GM23338 (cell line): ENCODE results near the gene CD2.
A peak's percentile ranks its signal among the peaks of the same experiment; 100 is the strongest.

Source experiments
- CREB1 ChIP-seq: fragments of 250-450 bp; sonication (Bioruptor Pico); IDR thresholded peaks from 2 replicates; pipeline ENCODE4 v1.5.0; 2020; ENCODE audit warnings: low read depth, mild to moderate bottlenecking, moderate library complexity
- EZH2 ChIP-seq: fragments of 200-600 bp; sonication (generic); IDR thresholded peaks from one replicate; pipeline ENCODE4 v1.8.0; 2017; ENCODE audit warnings: antibody characterized with exemption, mild to moderate bottlenecking, low read depth; ENCODE audit not compliant: unreplicated experiment
- EZH2phosphoT487 ChIP-seq: fragments of 200-600 bp; sonication (generic); IDR thresholded peaks from one replicate; pipeline ENCODE4 v1.8.1; 2018; ENCODE audit warnings: antibody characterized with exemption; ENCODE audit not compliant: unreplicated experiment
- JUNB ChIP-seq: IDR thresholded peaks from one replicate; pipeline ENCODE4 v1.6.1; 2016; ENCODE audit warnings: antibody characterized with exemption; ENCODE audit not compliant: unreplicated experiment
- POLR2AphosphoS5 ChIP-seq: IDR thresholded peaks from 2 replicates; pipeline ENCODE4 v1.6.1; 2016; ENCODE audit warnings: antibody characterized with exemption, low read depth
- ZNF331 ChIP-seq: fragments of 250-450 bp; sonication (Bioruptor Pico); IDR thresholded peaks from 2 replicates; pipeline ENCODE4 v1.5.0; 2020; ENCODE audit warnings: low read depth, mild to moderate bottlenecking, moderate library complexity
- TF ChIP-seq, protein P1 (sequence below), 2 experiments: fragments of 200-600 bp in 1 of 2; sonication (generic) in 1 of 2; conservative IDR thresholded peaks; 2 replicates each; pipeline versions ENCODE4 v1.5.1 to v1.6.1; 2016 to 2017; ENCODE audit warnings: antibody characterized with exemption in 2 of 2, low read depth in 2 of 2, mild to moderate bottlenecking in 2 of 2, moderate library complexity in 1 of 2
- TF ChIP-seq, protein P2 (sequence below): IDR thresholded peaks from one replicate; pipeline ENCODE4 v1.6.1; 2018; ENCODE audit warnings: antibody characterized with exemption; ENCODE audit not compliant: unreplicated experiment

DNA sequence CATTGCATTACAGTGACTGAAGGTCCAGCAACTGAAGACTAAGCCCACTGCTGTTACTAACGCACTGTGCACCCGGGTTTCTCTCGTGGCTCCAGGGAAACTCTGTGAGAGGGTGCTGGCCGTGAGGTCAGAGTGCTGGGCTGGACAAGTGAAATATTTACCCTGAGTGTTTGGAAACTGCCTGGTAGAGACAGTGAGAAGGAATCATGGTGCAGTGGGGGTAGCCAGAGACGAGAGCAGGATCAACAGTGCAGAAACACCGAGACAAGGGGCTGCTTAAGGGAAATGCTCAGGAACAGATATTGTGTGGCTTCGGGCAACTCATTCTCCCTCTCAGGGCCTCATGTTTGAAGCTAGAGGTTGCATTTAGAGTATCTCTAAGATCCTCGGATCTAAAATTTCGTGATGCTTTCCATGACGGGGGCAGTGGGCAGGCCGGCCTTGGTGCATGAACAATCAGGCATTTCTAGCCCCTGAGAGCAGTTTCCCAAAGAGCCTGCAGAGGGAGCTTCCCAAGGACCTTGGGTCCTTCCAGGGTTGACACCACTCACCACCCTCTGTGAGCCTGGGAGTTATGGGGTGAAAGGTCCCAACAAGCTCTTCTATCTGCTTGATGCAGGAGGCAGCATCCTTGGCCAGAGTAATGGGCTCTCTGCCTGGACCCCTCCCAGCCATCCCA is 9.7 kb downstream of the CD2 start:
- TF ChIP-seq, protein P1, sequence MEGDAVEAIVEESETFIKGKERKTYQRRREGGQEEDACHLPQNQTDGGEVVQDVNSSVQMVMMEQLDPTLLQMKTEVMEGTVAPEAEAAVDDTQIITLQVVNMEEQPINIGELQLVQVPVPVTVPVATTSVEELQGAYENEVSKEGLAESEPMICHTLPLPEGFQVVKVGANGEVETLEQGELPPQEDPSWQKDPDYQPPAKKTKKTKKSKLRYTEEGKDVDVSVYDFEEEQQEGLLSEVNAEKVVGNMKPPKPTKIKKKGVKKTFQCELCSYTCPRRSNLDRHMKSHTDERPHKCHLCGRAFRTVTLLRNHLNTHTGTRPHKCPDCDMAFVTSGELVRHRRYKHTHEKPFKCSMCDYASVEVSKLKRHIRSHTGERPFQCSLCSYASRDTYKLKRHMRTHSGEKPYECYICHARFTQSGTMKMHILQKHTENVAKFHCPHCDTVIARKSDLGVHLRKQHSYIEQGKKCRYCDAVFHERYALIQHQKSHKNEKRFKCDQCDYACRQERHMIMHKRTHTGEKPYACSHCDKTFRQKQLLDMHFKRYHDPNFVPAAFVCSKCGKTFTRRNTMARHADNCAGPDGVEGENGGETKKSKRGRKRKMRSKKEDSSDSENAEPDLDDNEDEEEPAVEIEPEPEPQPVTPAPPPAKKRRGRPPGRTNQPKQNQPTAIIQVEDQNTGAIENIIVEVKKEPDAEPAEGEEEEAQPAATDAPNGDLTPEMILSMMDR (conservative IDR thresholded peaks at IDR 0.05; ENCODE audit: low read depth in 2 of 2) = peak; percentile 65 to 73
- TF ChIP-seq, protein P2, sequence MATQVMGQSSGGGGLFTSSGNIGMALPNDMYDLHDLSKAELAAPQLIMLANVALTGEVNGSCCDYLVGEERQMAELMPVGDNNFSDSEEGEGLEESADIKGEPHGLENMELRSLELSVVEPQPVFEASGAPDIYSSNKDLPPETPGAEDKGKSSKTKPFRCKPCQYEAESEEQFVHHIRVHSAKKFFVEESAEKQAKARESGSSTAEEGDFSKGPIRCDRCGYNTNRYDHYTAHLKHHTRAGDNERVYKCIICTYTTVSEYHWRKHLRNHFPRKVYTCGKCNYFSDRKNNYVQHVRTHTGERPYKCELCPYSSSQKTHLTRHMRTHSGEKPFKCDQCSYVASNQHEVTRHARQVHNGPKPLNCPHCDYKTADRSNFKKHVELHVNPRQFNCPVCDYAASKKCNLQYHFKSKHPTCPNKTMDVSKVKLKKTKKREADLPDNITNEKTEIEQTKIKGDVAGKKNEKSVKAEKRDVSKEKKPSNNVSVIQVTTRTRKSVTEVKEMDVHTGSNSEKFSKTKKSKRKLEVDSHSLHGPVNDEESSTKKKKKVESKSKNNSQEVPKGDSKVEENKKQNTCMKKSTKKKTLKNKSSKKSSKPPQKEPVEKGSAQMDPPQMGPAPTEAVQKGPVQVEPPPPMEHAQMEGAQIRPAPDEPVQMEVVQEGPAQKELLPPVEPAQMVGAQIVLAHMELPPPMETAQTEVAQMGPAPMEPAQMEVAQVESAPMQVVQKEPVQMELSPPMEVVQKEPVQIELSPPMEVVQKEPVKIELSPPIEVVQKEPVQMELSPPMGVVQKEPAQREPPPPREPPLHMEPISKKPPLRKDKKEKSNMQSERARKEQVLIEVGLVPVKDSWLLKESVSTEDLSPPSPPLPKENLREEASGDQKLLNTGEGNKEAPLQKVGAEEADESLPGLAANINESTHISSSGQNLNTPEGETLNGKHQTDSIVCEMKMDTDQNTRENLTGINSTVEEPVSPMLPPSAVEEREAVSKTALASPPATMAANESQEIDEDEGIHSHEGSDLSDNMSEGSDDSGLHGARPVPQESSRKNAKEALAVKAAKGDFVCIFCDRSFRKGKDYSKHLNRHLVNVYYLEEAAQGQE = no peak
- no peak for TF ChIP-seq EZH2phosphoT487
- TF ChIP-seq POLR2AphosphoS5 = no peak
- TF ChIP-seq JUNB = no peak
- no peak for TF ChIP-seq EZH2
- TF ChIP-seq CREB1 = no peak
- no peak for TF ChIP-seq ZNF331 (CRISPR knock-in tag)
